ENCODE measurements around the gene EMC8. TPM values are rescaled to one million over a fixed set of nuclear protein-coding genes. Genes with fewer than 3 reads are reported as not detected.

EMC8 gene
- total RNA-seq, 5 donors from 2014 or later (not counting 1 experiment from before 2014, with no cell fraction given), result 27.3 to 34.8 (median 31.1) TPM

DNA sequence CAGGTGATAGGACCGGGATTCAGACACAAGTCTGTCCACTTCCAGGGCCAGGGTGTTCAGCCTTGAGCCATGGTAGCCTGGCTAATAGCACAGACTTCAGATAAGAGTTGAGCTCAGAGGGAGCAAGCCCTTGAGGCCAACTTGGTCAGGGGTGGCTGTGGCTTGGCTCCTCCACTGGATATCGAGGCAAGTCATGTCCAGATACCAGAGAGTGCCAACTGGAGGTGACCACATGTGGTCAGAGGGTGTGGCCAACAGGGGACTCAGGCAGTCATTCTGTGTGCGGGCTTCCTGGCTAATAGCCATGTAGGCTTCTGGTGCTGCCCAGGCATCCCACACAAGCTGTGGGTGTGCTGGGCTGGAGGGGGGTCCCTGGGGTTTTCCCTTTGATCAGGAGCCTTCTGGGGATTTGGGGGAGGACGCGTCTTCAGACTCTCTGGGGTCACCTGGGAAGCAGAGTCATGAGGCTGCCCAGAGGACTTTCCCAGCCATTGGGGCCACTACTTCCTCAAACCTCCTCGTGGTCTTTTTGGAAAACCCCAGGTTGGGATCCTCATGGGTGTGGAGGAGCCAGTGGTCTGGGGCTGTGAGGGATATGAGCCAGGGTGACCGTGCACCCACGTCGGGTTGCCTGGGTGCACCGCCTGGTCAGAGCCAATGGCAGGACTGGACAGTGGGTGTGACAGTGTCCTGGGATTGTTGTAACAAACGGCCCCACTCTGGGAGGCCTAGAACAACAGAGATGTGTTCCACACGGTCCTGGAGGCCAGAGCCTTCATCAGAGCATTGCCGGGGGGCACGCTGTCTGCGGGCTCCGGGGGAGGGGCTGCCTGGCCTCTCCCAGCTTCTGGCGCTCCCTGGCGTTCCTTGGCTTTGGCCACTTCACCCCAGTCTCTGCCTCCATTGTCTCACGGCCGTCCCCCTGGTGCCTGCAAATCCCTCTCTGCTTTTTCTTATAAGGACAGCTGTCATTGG is 25.1 kb upstream of the EMC8 start:
- Mint-ChIP-seq H3K36me3 (no peaks in the 10 kb centered on the region), H3K27me3 (peaks cover 0 to 11% of the 10 kb centered on the region in 2 donors), H3K4me1 (peaks cover 9 to 12% (median 11%) of the 10 kb centered on the region in 3 donors), H3K27ac (no peak overlapping the region), H3K9me3 (no peaks in the 10 kb centered on the region), H3K4me3 (no peak overlapping the region)
- H3K27ac ChIP-seq (ENCODE audit: low read length), result no peak overlapping the region
- peaks cover 0 to 11% of the 10 kb centered on the region in 2 experiments for H3K4me1 ChIP-seq (ENCODE audit: control insufficient read depth in 1 of 2, extremely low read depth in 1 of 2, insufficient read depth in 2 of 2, low read length in 2 of 2)
- H3K4me3 ChIP-seq (ENCODE audit: control insufficient read depth in 1 of 2, extremely low read depth in 1 of 2, low read length in 1 of 2), result no peak overlapping the region
- no peak for ATAC-seq (replicated peaks in 1 of 4)
- H3K27me3 ChIP-seq (replicated peaks in 1 of 2; ENCODE audit: control insufficient read depth in 2 of 2, extremely low read depth in 1 of 2, insufficient read depth in 2 of 2, low read length in 1 of 2), result peaks cover 0 to 22% of the 10 kb centered on the region in 2 experiments
- WGBS (ENCODE audit: insufficient coverage), result 91% methylated on average over 16 of the region's 20 CpGs
- H3K36me3 ChIP-seq (ENCODE audit: control insufficient read depth in 2 of 2, extremely low read depth in 1 of 2, insufficient read depth in 1 of 2, low read length in 1 of 2), result no peaks in the 10 kb centered on the region
- no peaks in the 10 kb centered on the region for H3K9me3 ChIP-seq
- ChIA-PET POLR2A (no interaction called here), CTCF (interaction anchor here (0.7 to 1.0 kb wide), 2 partner anchors 163 to 191 kb away, joined by 3 read pairs; no protein-coding TSS in a partner anchor)
- DNase-seq, result no peak

DNA sequence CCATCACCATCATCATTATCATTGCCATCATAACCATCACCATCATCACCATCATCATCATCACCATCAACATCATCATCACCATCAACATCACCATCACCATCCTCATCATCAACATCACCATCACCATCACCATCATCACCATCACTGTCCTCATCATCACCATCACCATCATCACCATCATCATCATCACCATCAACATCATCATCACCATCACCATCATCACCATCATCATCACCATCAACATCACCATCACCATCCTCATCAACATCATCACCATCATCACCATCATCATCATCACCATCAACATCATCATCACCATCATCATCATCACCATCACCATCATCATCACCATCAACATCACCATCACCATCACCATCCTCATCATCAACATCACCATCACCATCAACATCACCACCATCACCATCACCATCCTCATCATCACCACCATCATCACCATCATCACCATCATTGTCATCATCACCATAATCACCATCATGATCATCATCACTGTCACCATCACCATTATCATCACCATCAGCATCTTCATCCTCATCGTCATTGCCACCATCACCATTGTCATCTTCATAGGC is 24.1 kb upstream of the EMC8 start:
- H3K4me1 Mint-ChIP-seq, result peaks cover 6 to 8% (median 8%) of the 10 kb centered on the region in 3 donors
- Histone ChIP-seq H3K36me3 (ENCODE audit: control insufficient read depth in 2 of 2, extremely low read depth in 1 of 2, insufficient read depth in 1 of 2, low read length in 1 of 2) (no peaks in the 10 kb centered on the region), H3K27me3 (replicated peaks in 1 of 2; ENCODE audit: control insufficient read depth in 2 of 2, extremely low read depth in 1 of 2, insufficient read depth in 2 of 2, low read length in 1 of 2) (peaks cover 0 to 21% of the 10 kb centered on the region in 2 experiments), H3K27ac (ENCODE audit: low read length) (no peak overlapping the region), H3K4me3 (ENCODE audit: control insufficient read depth in 1 of 2, extremely low read depth in 1 of 2, low read length in 1 of 2) (no peak overlapping the region), H3K4me1 (ENCODE audit: control insufficient read depth in 1 of 2, extremely low read depth in 1 of 2, insufficient read depth in 2 of 2, low read length in 2 of 2) (peaks cover 0 to 10% of the 10 kb centered on the region in 2 experiments), H3K9me3 (no peaks in the 10 kb centered on the region)
- no peak for ATAC-seq (replicated peaks in 1 of 4)
- no peak overlapping the region for H3K27ac Mint-ChIP-seq
- no peak for DNase-seq
- ChIA-PET POLR2A (no interaction called here), CTCF (interaction anchor here (0.7 to 1.0 kb wide), 2 partner anchors 164 to 192 kb away, joined by 3 read pairs; no protein-coding TSS in a partner anchor)
- H3K27me3 Mint-ChIP-seq, result peaks cover 0 to 3% of the 10 kb centered on the region in 2 donors
- no peaks in the 10 kb centered on the region for H3K36me3 Mint-ChIP-seq
- 100% methylated on average over 1 of the region's 1 CpG for WGBS (ENCODE audit: insufficient coverage)
- no peak overlapping the region for H3K4me3 Mint-ChIP-seq
- H3K9me3 Mint-ChIP-seq, result no peaks in the 10 kb centered on the region

DNA sequence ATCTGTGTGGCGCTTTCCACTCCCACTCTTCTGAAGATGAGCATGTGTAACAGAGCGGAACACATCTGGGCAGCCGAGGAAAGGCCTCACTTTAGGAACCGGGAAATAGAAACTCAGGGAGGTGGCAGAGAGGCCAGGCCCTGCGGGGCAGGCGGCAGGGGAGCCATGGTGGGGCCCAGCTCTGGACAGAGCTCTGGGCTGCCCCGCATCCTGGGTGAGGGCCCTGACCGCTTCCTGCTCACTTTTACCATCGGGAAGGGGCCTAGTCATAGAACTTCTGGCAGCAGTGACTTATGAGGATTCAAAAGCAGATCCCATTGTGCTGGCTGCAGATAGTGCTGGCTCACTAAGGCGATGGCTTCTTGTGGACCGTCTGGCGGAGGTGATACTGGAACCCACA is 22.8 kb upstream of the EMC8 start:
- peaks cover 6 to 8% (median 8%) of the 10 kb centered on the region in 3 donors for H3K4me1 Mint-ChIP-seq
- H3K9me3 Mint-ChIP-seq, result no peaks in the 10 kb centered on the region
- WGBS (ENCODE audit: insufficient coverage), result 98% methylated on average over 12 of the region's 12 CpGs
- peaks cover 4 to 6% of the 10 kb centered on the region in 2 donors for H3K27me3 Mint-ChIP-seq
- Histone ChIP-seq H3K27me3 (replicated peaks in 1 of 2; ENCODE audit: control insufficient read depth in 2 of 2, extremely low read depth in 1 of 2, insufficient read depth in 2 of 2, low read length in 1 of 2) (peaks cover 0 to 24% of the 10 kb centered on the region in 2 experiments), H3K9me3 (no peaks in the 10 kb centered on the region), H3K36me3 (ENCODE audit: control insufficient read depth in 2 of 2, extremely low read depth in 1 of 2, insufficient read depth in 1 of 2, low read length in 1 of 2) (no peaks in the 10 kb centered on the region), H3K4me3 (ENCODE audit: control insufficient read depth in 1 of 2, extremely low read depth in 1 of 2, low read length in 1 of 2) (no peak overlapping the region), H3K27ac (ENCODE audit: low read length) (no peak overlapping the region), H3K4me1 (ENCODE audit: control insufficient read depth in 1 of 2, extremely low read depth in 1 of 2, insufficient read depth in 2 of 2, low read length in 2 of 2) (peaks cover 0 to 10% of the 10 kb centered on the region in 2 experiments)
- H3K36me3 Mint-ChIP-seq, result no peaks in the 10 kb centered on the region
- ChIA-PET POLR2A (no interaction called here), CTCF (interaction anchor here (0.6 to 4.7 kb wide), 14 partner anchors 9 to 201 kb away, joined by 3 to 98 read pairs (median 4); partner anchors contain the start of gene IRF8 (in 1 of the 2))
- DNase-seq, result no peak
- H3K27ac Mint-ChIP-seq, result no peak overlapping the region
- no peak for ATAC-seq (replicated peaks in 1 of 4)
- H3K4me3 Mint-ChIP-seq, result no peak overlapping the region

DNA sequence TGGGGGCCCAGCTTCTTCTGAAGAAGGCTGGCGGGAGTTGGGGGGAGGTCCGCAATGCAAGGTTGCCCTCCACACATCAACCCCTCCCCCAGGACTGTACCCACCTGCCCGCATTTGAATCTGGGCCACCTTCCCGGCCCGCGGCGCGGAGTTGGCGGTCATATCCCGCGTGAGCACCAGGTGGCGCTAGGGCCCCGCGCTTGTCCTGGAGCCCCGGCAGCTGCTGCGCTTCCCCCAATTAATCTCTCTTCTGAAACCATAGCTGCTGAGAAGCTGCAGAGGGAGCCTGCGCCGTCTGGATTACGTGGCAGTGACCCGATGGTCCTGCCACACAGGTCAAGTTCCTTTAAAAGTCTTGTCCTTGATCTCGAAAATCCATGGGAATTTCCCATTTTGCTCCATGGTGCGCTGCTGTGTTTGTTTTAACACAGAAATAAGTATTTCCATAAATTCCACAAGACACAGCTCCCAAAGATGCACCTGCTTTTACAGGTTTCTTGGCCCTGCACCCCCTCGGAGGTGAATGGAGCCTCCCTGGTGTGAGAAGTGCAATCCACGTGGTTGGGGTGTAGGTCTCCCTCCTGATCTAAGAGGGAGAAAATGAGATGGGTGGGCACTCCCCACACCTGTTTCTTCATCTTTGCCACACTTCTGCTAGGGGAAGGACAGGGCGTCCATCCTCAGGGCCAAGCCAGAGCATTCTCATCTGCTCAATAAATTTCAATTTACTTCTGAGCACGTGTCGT is 22.2 kb upstream of the EMC8 start:
- Histone ChIP-seq H3K27me3 (replicated peaks in 1 of 2; ENCODE audit: control insufficient read depth in 2 of 2, extremely low read depth in 1 of 2, insufficient read depth in 2 of 2, low read length in 1 of 2) (peaks cover 0 to 24% of the 10 kb centered on the region in 2 experiments), H3K4me3 (ENCODE audit: control insufficient read depth in 1 of 2, extremely low read depth in 1 of 2, low read length in 1 of 2) (no peak overlapping the region), H3K9me3 (no peaks in the 10 kb centered on the region), H3K36me3 (ENCODE audit: control insufficient read depth in 2 of 2, extremely low read depth in 1 of 2, insufficient read depth in 1 of 2, low read length in 1 of 2) (no peaks in the 10 kb centered on the region), H3K4me1 (ENCODE audit: control insufficient read depth in 1 of 2, extremely low read depth in 1 of 2, insufficient read depth in 2 of 2, low read length in 2 of 2) (peaks cover 0 to 10% of the 10 kb centered on the region in 2 experiments), H3K27ac (ENCODE audit: low read length) (no peak overlapping the region)
- no peaks in the 10 kb centered on the region for H3K36me3 Mint-ChIP-seq
- peaks cover 6 to 8% (median 8%) of the 10 kb centered on the region in 3 donors for H3K4me1 Mint-ChIP-seq
- POLR2A ChIA-PET, result interaction anchor here in 1 of 2 donors (0.8 kb wide), 2 partner anchors 165 to 169 kb away, joined by 4 read pairs; no protein-coding TSS in a partner anchor
- H3K27me3 Mint-ChIP-seq, result peaks cover 5 to 6% of the 10 kb centered on the region in 2 donors
- WGBS (ENCODE audit: insufficient coverage), result 14% methylated on average over 22 of the region's 27 CpGs
- peak; percentile 75 to 84 (median 84) for ATAC-seq (replicated peaks in 1 of 4)
- no peaks in the 10 kb centered on the region for H3K9me3 Mint-ChIP-seq
- DNase-seq, result peak; percentile 46 to 86 (median 75)
- H3K4me3 Mint-ChIP-seq, result no peak overlapping the region
- no peak overlapping the region for H3K27ac Mint-ChIP-seq
- CTCF ChIA-PET, result interaction anchor here (0.6 to 4.7 kb wide), 22 partner anchors 9 to 699 kb away, joined by 3 to 98 read pairs (median 4); partner anchors contain the start of gene IRF8 (in 2 of the 2)

DNA sequence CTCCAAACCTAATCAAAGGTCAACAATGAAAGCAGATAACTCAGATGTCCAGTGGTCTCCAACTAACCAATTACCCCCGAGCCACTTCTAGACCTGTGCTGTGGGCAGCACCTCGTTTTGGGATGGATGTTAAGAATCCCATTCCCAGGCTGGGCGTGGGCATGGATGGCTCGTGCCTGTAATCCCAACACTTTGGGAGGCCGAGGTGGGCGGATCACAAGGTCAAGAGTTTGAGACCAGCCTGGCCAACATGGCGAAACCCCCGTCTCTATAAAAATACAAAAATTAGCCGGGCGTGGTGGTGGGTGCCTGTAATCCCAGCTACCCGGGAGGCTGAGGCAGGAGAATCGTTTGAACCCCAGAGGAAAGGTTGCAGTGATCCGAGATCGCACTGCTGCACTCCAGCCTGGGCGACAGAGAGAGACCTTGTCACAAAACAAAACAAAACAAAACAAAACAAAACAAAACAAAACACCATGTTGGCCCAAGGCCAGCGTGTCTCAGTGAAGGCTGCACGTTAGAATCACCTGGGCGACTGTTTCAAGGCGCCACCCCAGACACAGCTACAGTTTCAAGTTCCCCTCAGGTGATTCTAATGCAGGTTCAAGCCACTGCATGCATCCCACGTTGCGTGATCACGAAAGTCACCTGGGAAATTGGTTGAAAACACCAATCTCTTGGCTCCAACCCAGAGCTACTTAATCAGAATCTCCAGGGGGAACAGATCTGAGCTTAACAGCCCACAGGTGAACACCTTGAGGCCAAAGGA is 21.4 kb upstream of the EMC8 start:
- CTCF ChIA-PET, result interaction anchor here (0.6 to 4.7 kb wide), 21 partner anchors 8 to 699 kb away, joined by 3 to 98 read pairs (median 4); partner anchors contain the start of gene IRF8 (in 2 of the 2)
- DNase-seq (peak in 1 of 35 experiments; percentile 6), ATAC-seq (replicated peaks in 1 of 4) (peak in 1 of 4 experiments; percentile 13)
- no peak overlapping the region for H3K27ac Mint-ChIP-seq
- no peaks in the 10 kb centered on the region for H3K36me3 Mint-ChIP-seq
- H3K27me3 Mint-ChIP-seq, result peaks cover 4 to 5% of the 10 kb centered on the region in 2 donors
- no peaks in the 10 kb centered on the region for H3K9me3 Mint-ChIP-seq
- no peaks in the 10 kb centered on the region for H3K36me3 ChIP-seq (ENCODE audit: control insufficient read depth in 2 of 2, extremely low read depth in 1 of 2, insufficient read depth in 1 of 2, low read length in 1 of 2)
- H3K4me3 Mint-ChIP-seq, result no peak overlapping the region
- H3K4me3 ChIP-seq (ENCODE audit: control insufficient read depth in 1 of 2, extremely low read depth in 1 of 2, low read length in 1 of 2), result no peak overlapping the region
- WGBS (ENCODE audit: insufficient coverage), result 64% methylated on average over 20 of the region's 22 CpGs
- peaks cover 6 to 8% (median 8%) of the 10 kb centered on the region in 3 donors for H3K4me1 Mint-ChIP-seq
- no peaks in the 10 kb centered on the region for H3K9me3 ChIP-seq
- peaks cover 0 to 29% of the 10 kb centered on the region in 2 experiments for H3K27me3 ChIP-seq (replicated peaks in 1 of 2; ENCODE audit: control insufficient read depth in 2 of 2, extremely low read depth in 1 of 2, insufficient read depth in 2 of 2, low read length in 1 of 2)
- peaks cover 0 to 10% of the 10 kb centered on the region in 2 experiments for H3K4me1 ChIP-seq (ENCODE audit: control insufficient read depth in 1 of 2, extremely low read depth in 1 of 2, insufficient read depth in 2 of 2, low read length in 2 of 2)
- POLR2A ChIA-PET, result interaction anchor here in 1 of 2 donors (0.8 kb wide), 2 partner anchors 166 to 170 kb away, joined by 4 read pairs; no protein-coding TSS in a partner anchor
- no peak overlapping the region for H3K27ac ChIP-seq (ENCODE audit: low read length)
